ENCODE results near the gene RACGAP1.
"Not testable (repeated sequence)": the region's sequence is repeated elsewhere in the genome, so short reads cannot be mapped to it uniquely, and the experiment has no call there.

The RACGAP1 gene

GRCh38 chr12:50026691-50027090 is 1.4 kb upstream of the RACGAP1 start:
- DNase-seq = no peak

GRCh38 chr12:50024805-50025186 is 498 bp downstream of the RACGAP1 start:
- DNase-seq = no peak

- no peak for DNase-seq
Measured at GRCh38 chr12:50024227-50024626, 1.1 kb downstream of the RACGAP1 start.

GRCh38 chr12:50022903-50023302 is 2.4 kb downstream of the RACGAP1 start:
- DNase-seq = no peak

GRCh38 chr12:50021031-50021430 is 4.3 kb downstream of the RACGAP1 start:
- no peak for DNase-seq

GRCh38 chr12:50019524-50019923 is 5.8 kb downstream of the RACGAP1 start:
- DNase-seq = no peak

- DNase-seq = no peak
Measured at GRCh38 chr12:50018968-50019367, 6.3 kb downstream of the RACGAP1 start.

- no peak for DNase-seq
Measured at GRCh38 chr12:50018154-50018553, 7.1 kb downstream of the RACGAP1 start.

- DNase-seq = no peak
Measured at GRCh38 chr12:50017641-50018040, 7.7 kb downstream of the RACGAP1 start.

- DNase-seq = no peak
Measured at GRCh38 chr12:50016501-50017475, 8.5 kb downstream of the RACGAP1 start.

- DNase-seq = no peak
Measured at GRCh38 chr12:50014342-50014741, 11.0 kb downstream of the RACGAP1 start.

- no peak for DNase-seq
Measured at GRCh38 chr12:50013361-50014147, 11.7 kb downstream of the RACGAP1 start.

GRCh38 chr12:50006754-50007442 is 18.4 kb downstream of the RACGAP1 start:
- no peak for DNase-seq

- no peak for DNase-seq
Measured at GRCh38 chr12:50006280-50006679, 19.0 kb downstream of the RACGAP1 start.

- no peak for DNase-seq
Measured at GRCh38 chr12:50005175-50005574, 20.1 kb downstream of the RACGAP1 start.

GRCh38 chr12:50004696-50005095 is 20.6 kb downstream of the RACGAP1 start:
- no peak for DNase-seq

- no peak for DNase-seq
Measured at GRCh38 chr12:50003595-50003994, 21.7 kb downstream of the RACGAP1 start.

- no peak for DNase-seq
Measured at GRCh38 chr12:49998453-49998852, 26.8 kb downstream of the RACGAP1 start.

- no peak for DNase-seq
Measured at GRCh38 chr12:49990273-49990672, 35.0 kb downstream of the RACGAP1 start.

GRCh38 chr12:49989400-49989799 is 35.9 kb downstream of the RACGAP1 start:
- DNase-seq = not testable (repeated sequence)

- DNase-seq = no peak
Measured at GRCh38 chr12:49987625-49988303, 37.5 kb downstream of the RACGAP1 start.

- not testable (repeated sequence) for DNase-seq
Measured at GRCh38 chr12:49986476-49986875, 38.8 kb downstream of the RACGAP1 start.

- no peak for DNase-seq
Measured at GRCh38 chr12:49985981-49986380, 39.3 kb downstream of the RACGAP1 start.

Data from activated CD4-positive, alpha-beta T cell treated with anti-CD3 and anti-CD28 coated beads, Interleukin-2, amount 50 U/mL, for 1 hour (primary cell).